ENCODE results near the gene ANP32A.
A peak's percentile ranks its signal among the peaks of the same experiment; 100 is the strongest.

Gene ANP32A

GRCh38 chr15:68808770-68809169 lies 11.9 kb downstream of the ANP32A start:
- FAIRE-seq (no peak), DNase-seq (ENCODE audit: insufficient read length) (no peak)
- no peak for TF ChIP-seq TAF1 (IDR thresholded peaks at IDR 0.05; ENCODE audit: borderline replicate concordance, low read depth, low read length)
- TF ChIP-seq POLR2AphosphoS5 (IDR thresholded peaks at IDR 0.05; ENCODE audit: low read depth, low read length), result no peak
- no peak for TF ChIP-seq POLR2A (IDR thresholded peaks at IDR 0.05; ENCODE audit: low read depth, low read length)

GRCh38 chr15:68808091-68808490 lies 12.6 kb downstream of the ANP32A start:
- no peak for DNase-seq (ENCODE audit: insufficient read length)
- TF ChIP-seq POLR2AphosphoS5 (IDR thresholded peaks at IDR 0.05; ENCODE audit: low read depth, low read length) (no peak), TAF1 (IDR thresholded peaks at IDR 0.05; ENCODE audit: borderline replicate concordance, low read depth, low read length) (no peak), POLR2A (IDR thresholded peaks at IDR 0.05; ENCODE audit: low read depth, low read length) (no peak)
- no peak for FAIRE-seq

GRCh38 chr15:68807249-68807648 lies 13.4 kb downstream of the ANP32A start:
- no peak for TF ChIP-seq TAF1 (IDR thresholded peaks at IDR 0.05; ENCODE audit: borderline replicate concordance, low read depth, low read length)
- no peak for TF ChIP-seq POLR2A (IDR thresholded peaks at IDR 0.05; ENCODE audit: low read depth, low read length)
- TF ChIP-seq POLR2AphosphoS5 (IDR thresholded peaks at IDR 0.05; ENCODE audit: low read depth, low read length), result no peak
- no peak for FAIRE-seq
- no peak for DNase-seq (ENCODE audit: insufficient read length)

- DNase-seq (ENCODE audit: insufficient read length) (no peak), FAIRE-seq (no peak)
- TF ChIP-seq POLR2AphosphoS5 (IDR thresholded peaks at IDR 0.05; ENCODE audit: low read depth, low read length) (no peak), POLR2A (IDR thresholded peaks at IDR 0.05; ENCODE audit: low read depth, low read length) (no peak), TAF1 (IDR thresholded peaks at IDR 0.05; ENCODE audit: borderline replicate concordance, low read depth, low read length) (no peak)
These were observed 14.3 kb downstream of the ANP32A start for GRCh38 chr15:68806220-68807060.

- TF ChIP-seq POLR2AphosphoS5 (IDR thresholded peaks at IDR 0.05; ENCODE audit: low read depth, low read length) (no peak), TAF1 (IDR thresholded peaks at IDR 0.05; ENCODE audit: borderline replicate concordance, low read depth, low read length) (no peak), POLR2A (IDR thresholded peaks at IDR 0.05; ENCODE audit: low read depth, low read length) (no peak)
- DNase-seq (ENCODE audit: insufficient read length), result no peak
These were observed 18.3 kb downstream of the ANP32A start for GRCh38 chr15:68802373-68802772.

DNA sequence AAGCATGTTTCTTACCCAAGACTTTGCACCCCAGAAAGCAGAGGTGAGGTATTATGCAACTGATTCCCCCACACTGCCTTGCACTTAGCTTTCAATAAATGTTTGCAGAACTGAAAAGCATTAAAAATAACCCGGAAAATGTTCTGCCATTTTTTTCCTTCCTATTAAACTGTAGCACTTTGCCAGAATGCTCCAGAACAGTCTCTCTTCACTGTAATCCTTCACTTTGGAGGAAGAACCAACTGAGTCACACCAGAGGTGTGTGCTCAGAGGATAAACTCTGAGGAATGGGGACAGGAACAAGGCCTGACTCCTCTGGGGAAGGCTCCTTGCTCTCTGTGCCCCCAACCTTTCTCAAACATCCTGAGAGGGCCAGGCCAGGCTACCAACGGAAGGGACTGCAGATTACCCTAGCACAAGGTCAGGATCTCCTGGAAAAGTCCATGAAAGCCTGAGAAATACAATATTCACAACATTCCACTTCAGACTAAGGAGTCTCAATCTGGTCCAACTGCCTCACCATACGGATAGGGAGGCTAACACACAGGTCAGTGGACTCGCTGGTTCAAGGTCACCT lies 19.0 kb downstream of the ANP32A start:
- FAIRE-seq (no peak), DNase-seq (ENCODE audit: insufficient read length) (no peak)
- no peak for TF ChIP-seq POLR2A (IDR thresholded peaks at IDR 0.05; ENCODE audit: low read depth, low read length)
- no peak for TF ChIP-seq POLR2AphosphoS5 (IDR thresholded peaks at IDR 0.05; ENCODE audit: low read depth, low read length)
- no peak for TF ChIP-seq TAF1 (IDR thresholded peaks at IDR 0.05; ENCODE audit: borderline replicate concordance, low read depth, low read length)

More at GRCh38 chr15:68802373-68802772, 18.3 kb downstream of the ANP32A start:
- FAIRE-seq, result no peak

- FAIRE-seq, result no peak
- DNase-seq (ENCODE audit: insufficient read length), result no peak
- no peak for TF ChIP-seq TAF1 (IDR thresholded peaks at IDR 0.05; ENCODE audit: borderline replicate concordance, low read depth, low read length)
- no peak for TF ChIP-seq POLR2A (IDR thresholded peaks at IDR 0.05; ENCODE audit: low read depth, low read length)
- TF ChIP-seq POLR2AphosphoS5 (IDR thresholded peaks at IDR 0.05; ENCODE audit: low read depth, low read length), result no peak
These were observed 19.8 kb downstream of the ANP32A start for GRCh38 chr15:68800875-68801274.

- DNase-seq (ENCODE audit: insufficient read length), result no peak
- TF ChIP-seq POLR2AphosphoS5 (IDR thresholded peaks at IDR 0.05; ENCODE audit: low read depth, low read length) (no peak), POLR2A (IDR thresholded peaks at IDR 0.05; ENCODE audit: low read depth, low read length) (no peak), TAF1 (IDR thresholded peaks at IDR 0.05; ENCODE audit: borderline replicate concordance, low read depth, low read length) (no peak)
- no peak for FAIRE-seq
These were observed 22.2 kb downstream of the ANP32A start for GRCh38 chr15:68798346-68799094.

- no peak for DNase-seq (ENCODE audit: insufficient read length)
- no peak for TF ChIP-seq POLR2A (IDR thresholded peaks at IDR 0.05; ENCODE audit: low read depth, low read length)
- TF ChIP-seq POLR2AphosphoS5 (IDR thresholded peaks at IDR 0.05; ENCODE audit: low read depth, low read length), result no peak
- TF ChIP-seq TAF1 (IDR thresholded peaks at IDR 0.05; ENCODE audit: borderline replicate concordance, low read depth, low read length), result no peak
These were observed 22.9 kb downstream of the ANP32A start for GRCh38 chr15:68797599-68798345.

DNA sequence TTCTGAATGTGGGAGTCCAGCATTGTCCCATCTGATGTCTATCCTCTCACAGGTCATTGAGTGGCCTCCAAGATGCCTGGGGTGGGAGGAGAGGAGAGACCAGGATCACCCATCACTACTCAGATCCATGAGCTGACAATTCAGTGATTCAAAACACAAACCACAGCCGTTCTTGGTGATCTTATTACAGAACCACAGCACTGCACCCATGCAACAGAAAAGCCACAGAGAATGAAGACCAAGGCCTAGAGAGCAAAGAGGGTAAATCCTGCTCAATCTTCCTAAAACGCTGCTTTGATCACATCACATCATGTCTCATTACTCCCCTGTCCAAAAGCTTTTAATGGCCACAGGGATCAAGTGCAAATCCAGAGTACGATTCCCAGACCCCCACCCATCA lies 23.5 kb downstream of the ANP32A start:
- no peak for DNase-seq (ENCODE audit: insufficient read length)
- peak; percentile 46 for FAIRE-seq
- TF ChIP-seq POLR2A (IDR thresholded peaks at IDR 0.05; ENCODE audit: low read depth, low read length), result no peak
- TF ChIP-seq POLR2AphosphoS5 (IDR thresholded peaks at IDR 0.05; ENCODE audit: low read depth, low read length), result no peak
- TF ChIP-seq TAF1 (IDR thresholded peaks at IDR 0.05; ENCODE audit: borderline replicate concordance, low read depth, low read length), result no peak

More at GRCh38 chr15:68797599-68798345, 22.9 kb downstream of the ANP32A start:
- FAIRE-seq, result no peak

DNA sequence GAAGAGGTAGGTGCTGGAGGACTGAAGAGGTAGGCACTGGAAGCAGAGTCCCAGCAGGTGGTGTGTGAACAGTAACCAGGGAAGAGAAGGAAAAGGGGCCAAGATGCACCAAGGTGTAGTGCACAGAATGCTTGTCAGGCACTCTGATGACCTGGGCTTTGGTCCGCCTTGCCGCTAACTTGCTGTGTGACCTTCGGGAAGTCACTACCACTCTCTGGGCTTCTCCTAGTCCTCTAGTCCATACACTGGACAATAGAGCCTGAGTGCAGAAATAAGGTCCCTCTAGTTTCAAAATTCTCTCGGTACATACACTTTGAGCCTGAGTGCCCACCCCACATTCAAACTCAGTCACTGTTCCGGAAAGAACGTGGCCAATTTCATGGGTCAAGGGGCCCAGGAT lies 24.1 kb downstream of the ANP32A start:
- no peak for TF ChIP-seq TAF1 (IDR thresholded peaks at IDR 0.05; ENCODE audit: borderline replicate concordance, low read depth, low read length)
- TF ChIP-seq POLR2A (IDR thresholded peaks at IDR 0.05; ENCODE audit: low read depth, low read length), result no peak
- no peak for TF ChIP-seq POLR2AphosphoS5 (IDR thresholded peaks at IDR 0.05; ENCODE audit: low read depth, low read length)
- FAIRE-seq (no peak), DNase-seq (ENCODE audit: insufficient read length) (no peak)
